ENCODE results near the gene KLLN. TPM values are rescaled to one million over a fixed set of nuclear protein-coding genes. Genes with fewer than 3 reads are reported as not detected.
"Not testable (repeated sequence)": the region's sequence is repeated elsewhere in the genome, so short reads cannot be mapped to it uniquely, and the experiment has no call there.

The KLLN gene
- total RNA-seq, 4 donors from 2014 or later: 0.24 to 0.85 (median 0.34) TPM; not detected in 1

GRCh38 chr10:87869773-87870551 is 6.6 kb upstream of the KLLN start:
- WGBS: 90% methylated on average over 3 of the region's 3 CpGs
- Histone ChIP-seq H3K4me1 (peaks cover 72% of the 10 kb centered on the region), H3K36me3 (no peaks in the 10 kb centered on the region), H3K27ac (no peak overlapping the region), H3K4me3 (peak overlapping the region; percentile 90), H3K27me3 (no peaks in the 10 kb centered on the region), H3K9me3 (no peaks in the 10 kb centered on the region)
- no peak for TF ChIP-seq EP300 (IDR thresholded peaks at IDR 0.05)
- TF ChIP-seq CTCF (IDR thresholded peaks at IDR 0.05): no peak
- TF ChIP-seq POLR2A (IDR thresholded peaks at IDR 0.05): no peak
- TF ChIP-seq POLR2AphosphoS5 (IDR thresholded peaks at IDR 0.05): no peak
- no peak for DNase-seq (ENCODE audit: low spot score in 2 of 2)

GRCh38 chr10:87869139-87869538 is 5.8 kb upstream of the KLLN start:
- Histone ChIP-seq H3K4me1 (peaks cover 64% of the 10 kb centered on the region), H3K4me3 (peak overlapping the region; percentile 90)
- H3K27me3 ChIP-seq; DNase-seq (ENCODE audit: low spot score in 2 of 2); H3K9me3 ChIP-seq; H3K36me3 ChIP-seq; H3K27ac ChIP-seq: not testable (repeated sequence)
- WGBS: 67% methylated on average over 9 of the region's 9 CpGs

- H3K4me3 ChIP-seq: peak overlapping the region; percentile 90
- H3K9me3 ChIP-seq: no peaks in the 10 kb centered on the region
- no peak overlapping the region for H3K27ac ChIP-seq
- peaks cover 55% of the 10 kb centered on the region for H3K4me1 ChIP-seq
- DNase-seq (ENCODE audit: low spot score in 2 of 2): no peak
- TF ChIP-seq CTCF (IDR thresholded peaks at IDR 0.05): no peak
- no peak for TF ChIP-seq EP300 (IDR thresholded peaks at IDR 0.05)
- no peak for TF ChIP-seq POLR2A (IDR thresholded peaks at IDR 0.05)
- no peak for TF ChIP-seq POLR2AphosphoS5 (IDR thresholded peaks at IDR 0.05)
- no peaks in the 10 kb centered on the region for H3K36me3 ChIP-seq
- WGBS: 6% methylated on average over 1 of the region's 1 CpG
- no peaks in the 10 kb centered on the region for H3K27me3 ChIP-seq
Measured at GRCh38 chr10:87868277-87868676, 4.9 kb upstream of the KLLN start.

GRCh38 chr10:87867453-87867852 is 4.1 kb upstream of the KLLN start:
- no peaks in the 10 kb centered on the region for H3K36me3 ChIP-seq
- peaks cover 49% of the 10 kb centered on the region for H3K4me1 ChIP-seq
- DNase-seq (ENCODE audit: low spot score in 2 of 2): no peak
- H3K4me3 ChIP-seq: peak overlapping the region; percentile 90
- H3K9me3 ChIP-seq: no peaks in the 10 kb centered on the region
- TF ChIP-seq EP300 (IDR thresholded peaks at IDR 0.05) (no peak), POLR2A (IDR thresholded peaks at IDR 0.05) (no peak), POLR2AphosphoS5 (IDR thresholded peaks at IDR 0.05) (no peak), CTCF (IDR thresholded peaks at IDR 0.05) (no peak)
- H3K27ac ChIP-seq: no peak overlapping the region
- H3K27me3 ChIP-seq: no peaks in the 10 kb centered on the region

- Histone ChIP-seq H3K27me3 (no peaks in the 10 kb centered on the region), H3K9me3 (no peaks in the 10 kb centered on the region), H3K27ac (peak overlapping the region; percentile 1), H3K4me1 (peaks cover 44% of the 10 kb centered on the region), H3K36me3 (no peaks in the 10 kb centered on the region), H3K4me3 (peak overlapping the region; percentile 90)
- 6% methylated on average over 3 of the region's 3 CpGs for WGBS
- no peak for TF ChIP-seq POLR2A (IDR thresholded peaks at IDR 0.05)
- no peak for TF ChIP-seq CTCF (IDR thresholded peaks at IDR 0.05)
- no peak for TF ChIP-seq EP300 (IDR thresholded peaks at IDR 0.05)
- TF ChIP-seq POLR2AphosphoS5 (IDR thresholded peaks at IDR 0.05): no peak
- DNase-seq (ENCODE audit: low spot score in 2 of 2): no peak
Measured at GRCh38 chr10:87866412-87866974, 3.2 kb upstream of the KLLN start.

All from suprapubic skin (tissue), 4 donors.